Measurements from ENCODE around the gene SH3RF2.

The SH3RF2 gene

GRCh38 chr5:145921211-145921610, 15.2 kb upstream of the SH3RF2 start:
- no CpG with 5 or more reads among the region's 2 CpGs for WGBS, 2 experiments (ENCODE audit: insufficient coverage in 2 of 2)

GRCh38 chr5:145922059-145922458, 14.3 kb upstream of the SH3RF2 start:
- Histone ChIP-seq H3K4me1 (ENCODE audit: control insufficient read depth, insufficient read depth, low read length, poor library complexity, severe bottlenecking) (peaks cover 8% of the 10 kb centered on the region), H3K9me3 (ENCODE audit: control insufficient read depth, low read length) (no peaks in the 10 kb centered on the region), H3K36me3 (ENCODE audit: control insufficient read depth, insufficient read depth, low read length) (no peaks in the 10 kb centered on the region), H3K4me3 (ENCODE audit: extremely low read depth, insufficient read depth, low read length, poor library complexity, severe bottlenecking) (no peak overlapping the region), H3K27ac (ENCODE audit: low read depth, low read length, severe bottlenecking) (no peak overlapping the region)
- 95 to 100% methylated on average over 2 of the region's 2 CpGs for WGBS, 2 experiments (ENCODE audit: insufficient coverage in 2 of 2)

More at GRCh38 chr5:145921211-145921610, 15.2 kb upstream of the SH3RF2 start:
- H3K4me3 ChIP-seq (ENCODE audit: extremely low read depth, insufficient read depth, low read length, poor library complexity, severe bottlenecking), result no peak overlapping the region
- H3K9me3 ChIP-seq (ENCODE audit: control insufficient read depth, low read length), result no peaks in the 10 kb centered on the region
- H3K4me1 ChIP-seq (ENCODE audit: control insufficient read depth, insufficient read depth, low read length, poor library complexity, severe bottlenecking), result peaks cover 8% of the 10 kb centered on the region
- H3K36me3 ChIP-seq (ENCODE audit: control insufficient read depth, insufficient read depth, low read length), result no peaks in the 10 kb centered on the region
- H3K27ac ChIP-seq (ENCODE audit: low read depth, low read length, severe bottlenecking), result no peak overlapping the region

GRCh38 chr5:145923405-145923804, 13.0 kb upstream of the SH3RF2 start:
- Histone ChIP-seq H3K4me3 (ENCODE audit: extremely low read depth, insufficient read depth, low read length, poor library complexity, severe bottlenecking) (no peak overlapping the region), H3K4me1 (ENCODE audit: control insufficient read depth, insufficient read depth, low read length, poor library complexity, severe bottlenecking) (peaks cover 8% of the 10 kb centered on the region), H3K36me3 (ENCODE audit: control insufficient read depth, insufficient read depth, low read length) (no peaks in the 10 kb centered on the region), H3K9me3 (ENCODE audit: control insufficient read depth, low read length) (no peaks in the 10 kb centered on the region), H3K27ac (ENCODE audit: low read depth, low read length, severe bottlenecking) (no peak overlapping the region)
- 100% methylated on average over 2 of the region's 3 CpGs; no CpG with 5 or more reads in 1 of the 2 experiments for WGBS, 2 experiments (ENCODE audit: insufficient coverage in 2 of 2)

- Histone ChIP-seq H3K27ac (ENCODE audit: low read depth, low read length, severe bottlenecking) (peak overlapping the region; percentile 88), H3K4me3 (ENCODE audit: extremely low read depth, insufficient read depth, low read length, poor library complexity, severe bottlenecking) (no peak overlapping the region), H3K36me3 (ENCODE audit: control insufficient read depth, insufficient read depth, low read length) (no peaks in the 10 kb centered on the region), H3K4me1 (ENCODE audit: control insufficient read depth, insufficient read depth, low read length, poor library complexity, severe bottlenecking) (peaks cover 8% of the 10 kb centered on the region), H3K9me3 (ENCODE audit: control insufficient read depth, low read length) (no peaks in the 10 kb centered on the region)
- WGBS, 2 experiments (ENCODE audit: insufficient coverage in 2 of 2), result no CpG with 5 or more reads among the region's 1 CpG
Measured at GRCh38 chr5:145924849-145925248, 11.5 kb upstream of the SH3RF2 start.

GRCh38 chr5:145925353-145925752, 11.0 kb upstream of the SH3RF2 start:
- Histone ChIP-seq H3K9me3 (ENCODE audit: control insufficient read depth, low read length) (no peaks in the 10 kb centered on the region), H3K27ac (ENCODE audit: low read depth, low read length, severe bottlenecking) (peak overlapping the region; percentile 88)

GRCh38 chr5:145925803-145926202, 10.6 kb upstream of the SH3RF2 start:
- Histone ChIP-seq H3K4me3 (ENCODE audit: extremely low read depth, insufficient read depth, low read length, poor library complexity, severe bottlenecking) (no peak overlapping the region), H3K9me3 (ENCODE audit: control insufficient read depth, low read length) (no peaks in the 10 kb centered on the region), H3K36me3 (ENCODE audit: control insufficient read depth, insufficient read depth, low read length) (no peaks in the 10 kb centered on the region), H3K27ac (ENCODE audit: low read depth, low read length, severe bottlenecking) (peak overlapping the region; percentile 88), H3K4me1 (ENCODE audit: control insufficient read depth, insufficient read depth, low read length, poor library complexity, severe bottlenecking) (peaks cover 8% of the 10 kb centered on the region)

More at GRCh38 chr5:145925353-145925752, 11.0 kb upstream of the SH3RF2 start:
- Histone ChIP-seq H3K36me3 (ENCODE audit: control insufficient read depth, insufficient read depth, low read length) (no peaks in the 10 kb centered on the region), H3K4me3 (ENCODE audit: extremely low read depth, insufficient read depth, low read length, poor library complexity, severe bottlenecking) (no peak overlapping the region), H3K4me1 (ENCODE audit: control insufficient read depth, insufficient read depth, low read length, poor library complexity, severe bottlenecking) (peaks cover 8% of the 10 kb centered on the region)
- 13% methylated on average over 1 of the region's 1 CpG; no CpG with 5 or more reads in 1 of the 2 experiments for WGBS, 2 experiments (ENCODE audit: insufficient coverage in 2 of 2)

- no peak overlapping the region for H3K27ac ChIP-seq (ENCODE audit: low read depth, low read length, severe bottlenecking)
- no CpG with 5 or more reads among the region's 2 CpGs for WGBS, 2 experiments (ENCODE audit: insufficient coverage in 2 of 2)
- H3K4me3 ChIP-seq (ENCODE audit: extremely low read depth, insufficient read depth, low read length, poor library complexity, severe bottlenecking), result no peak overlapping the region
- no peaks in the 10 kb centered on the region for H3K9me3 ChIP-seq (ENCODE audit: control insufficient read depth, low read length)
- no peaks in the 10 kb centered on the region for H3K36me3 ChIP-seq (ENCODE audit: control insufficient read depth, insufficient read depth, low read length)
- H3K4me1 ChIP-seq (ENCODE audit: control insufficient read depth, insufficient read depth, low read length, poor library complexity, severe bottlenecking), result peaks cover 8% of the 10 kb centered on the region
Measured at GRCh38 chr5:145931718-145932117, 4.7 kb upstream of the SH3RF2 start.

GRCh38 chr5:145934276-145934675, 2.1 kb upstream of the SH3RF2 start:
- no peaks in the 10 kb centered on the region for H3K36me3 ChIP-seq (ENCODE audit: control insufficient read depth, insufficient read depth, low read length)
- no peak overlapping the region for H3K4me3 ChIP-seq (ENCODE audit: extremely low read depth, insufficient read depth, low read length, poor library complexity, severe bottlenecking)
- H3K4me1 ChIP-seq (ENCODE audit: control insufficient read depth, insufficient read depth, low read length, poor library complexity, severe bottlenecking), result peaks cover 30% of the 10 kb centered on the region
- no peak overlapping the region for H3K27ac ChIP-seq (ENCODE audit: low read depth, low read length, severe bottlenecking)
- no peaks in the 10 kb centered on the region for H3K9me3 ChIP-seq (ENCODE audit: control insufficient read depth, low read length)
- 87 to 88% methylated on average over 5 of the region's 5 CpGs for WGBS, 2 experiments (ENCODE audit: insufficient coverage in 2 of 2)

GRCh38 chr5:145937432-145938250, 1.3 kb downstream of the SH3RF2 start:
- Histone ChIP-seq H3K9me3 (ENCODE audit: control insufficient read depth, low read length) (no peaks in the 10 kb centered on the region), H3K4me1 (ENCODE audit: control insufficient read depth, insufficient read depth, low read length, poor library complexity, severe bottlenecking) (peaks cover 48% of the 10 kb centered on the region), H3K36me3 (ENCODE audit: control insufficient read depth, insufficient read depth, low read length) (no peaks in the 10 kb centered on the region), H3K27ac (ENCODE audit: low read depth, low read length, severe bottlenecking) (peak overlapping the region; percentile 86), H3K4me3 (ENCODE audit: extremely low read depth, insufficient read depth, low read length, poor library complexity, severe bottlenecking) (peak overlapping the region; percentile 43)
- 57 to 62% methylated on average over 18 to 20 of the region's 23 CpGs for WGBS, 2 experiments (ENCODE audit: insufficient coverage in 2 of 2)

- H3K4me3 ChIP-seq (ENCODE audit: extremely low read depth, insufficient read depth, low read length, poor library complexity, severe bottlenecking), result peak overlapping the region; percentile 43
- H3K4me1 ChIP-seq (ENCODE audit: control insufficient read depth, insufficient read depth, low read length, poor library complexity, severe bottlenecking), result peaks cover 48% of the 10 kb centered on the region
- peak overlapping the region; percentile 52 for H3K27ac ChIP-seq (ENCODE audit: low read depth, low read length, severe bottlenecking)
- no peaks in the 10 kb centered on the region for H3K36me3 ChIP-seq (ENCODE audit: control insufficient read depth, insufficient read depth, low read length)
- WGBS, 2 experiments (ENCODE audit: insufficient coverage in 2 of 2), result 68 to 75% methylated on average over 6 of the region's 11 CpGs
- no peaks in the 10 kb centered on the region for H3K9me3 ChIP-seq (ENCODE audit: control insufficient read depth, low read length)
Measured at GRCh38 chr5:145938776-145939539, 2.6 kb downstream of the SH3RF2 start.

All from mesodermal cell (in vitro differentiated cells).